SK-N-MC (cell line): Measurements from ENCODE around the gene DHRS9.

ENCODE experiments used
- DNase-seq: peaks from one replicate; pipeline ENCODE4 v3.0.0-alpha.2; 2011; ENCODE audit warnings: low read depth, low spot score
- H3K27ac ChIP-seq: fragments of 200-600 bp; sonication (generic); 2 replicates; pipeline ENCODE4 v1.5.1; 2016; ENCODE audit warnings: mixed run types
- H3K36me3 ChIP-seq: fragments of 200-600 bp; sonication (generic); 2 replicates; pipeline ENCODE4 v1.6.1; 2017; ENCODE audit warnings: antibody characterized with exemption, low read length, mixed read lengths; ENCODE audit not compliant: insufficient read depth
- H3K4me3 ChIP-seq: fragments of 200-600 bp; sonication (generic); 2 replicates; pipeline ENCODE4 v1.5.1; 2016
- H3K9ac ChIP-seq: fragments of 200-600 bp; sonication (generic); 2 replicates; pipeline ENCODE4 v1.8.0; 2017; ENCODE audit warnings: mixed run types, mixed read lengths; ENCODE audit not compliant: insufficient read length
- H3K9me3 ChIP-seq: fragments of 200-600 bp; sonication (generic); 2 replicates; pipeline ENCODE4 v1.6.1; 2017; ENCODE audit warnings: low read depth, mild to moderate bottlenecking, antibody characterized with exemption, low read length, moderate library complexity, mixed read lengths
- EZH2 ChIP-seq: fragments of 200-600 bp; sonication (generic); IDR thresholded peaks from one replicate; pipeline ENCODE4 v1.6.1; 2017; ENCODE audit warnings: antibody characterized with exemption
- FOXP2 ChIP-seq: optimal IDR thresholded peaks from 2 replicates; pipeline ENCODE3; 2011; ENCODE audit warnings: mild to moderate bottlenecking, moderate library complexity; ENCODE audit not compliant: insufficient read depth; ENCODE audit errors: extremely low read length, control extremely low read depth
- POLR2AphosphoS5 ChIP-seq: IDR thresholded peaks from 2 replicates; pipeline ENCODE4 v1.6.1; 2012; ENCODE audit warnings: mild to moderate bottlenecking, low read depth, low read length, borderline replicate concordance

DHRS9 gene

GRCh38 chr2:169087757-169088379 is 18.5 kb downstream of the DHRS9 start:
- no peak for TF ChIP-seq EZH2
- no peak for TF ChIP-seq FOXP2
- no peak for TF ChIP-seq POLR2AphosphoS5
- Histone ChIP-seq H3K36me3 (no peaks in the 10 kb centered on the region), H3K9me3 (no peaks in the 10 kb centered on the region), H3K4me3 (no peak overlapping the region), H3K9ac (no peak overlapping the region), H3K27ac (no peak overlapping the region)
- no peak for DNase-seq

GRCh38 chr2:169089182-169089581 is 19.8 kb downstream of the DHRS9 start:
- Histone ChIP-seq H3K9ac (no peak overlapping the region), H3K4me3 (no peak overlapping the region), H3K36me3 (no peaks in the 10 kb centered on the region), H3K27ac (no peak overlapping the region), H3K9me3 (no peaks in the 10 kb centered on the region)
- DNase-seq, result no peak
- TF ChIP-seq POLR2AphosphoS5 (no peak), FOXP2 (no peak), EZH2 (no peak)

GRCh38 chr2:169090133-169090820 is 20.9 kb downstream of the DHRS9 start:
- TF ChIP-seq EZH2 (no peak), POLR2AphosphoS5 (no peak), FOXP2 (no peak)
- no peak overlapping the region for H3K9ac ChIP-seq
- no peaks in the 10 kb centered on the region for H3K9me3 ChIP-seq
- DNase-seq, result no peak
- H3K36me3 ChIP-seq, result no peaks in the 10 kb centered on the region
- no peak overlapping the region for H3K27ac ChIP-seq
- H3K4me3 ChIP-seq, result no peak overlapping the region

GRCh38 chr2:169091256-169091655 is 21.9 kb downstream of the DHRS9 start:
- no peak for DNase-seq
- Histone ChIP-seq H3K36me3 (no peaks in the 10 kb centered on the region), H3K9ac (no peak overlapping the region), H3K9me3 (no peaks in the 10 kb centered on the region), H3K27ac (no peak overlapping the region), H3K4me3 (no peak overlapping the region)
- TF ChIP-seq EZH2 (no peak), POLR2AphosphoS5 (no peak), FOXP2 (no peak)

GRCh38 chr2:169091761-169092519 is 22.6 kb downstream of the DHRS9 start:
- Histone ChIP-seq H3K4me3 (no peak overlapping the region), H3K9ac (no peak overlapping the region), H3K27ac (no peak overlapping the region), H3K36me3 (no peaks in the 10 kb centered on the region), H3K9me3 (no peaks in the 10 kb centered on the region)
- no peak for DNase-seq
- TF ChIP-seq POLR2AphosphoS5 (no peak), EZH2 (no peak), FOXP2 (no peak)

- Histone ChIP-seq H3K9me3 (no peaks in the 10 kb centered on the region), H3K4me3 (no peak overlapping the region), H3K36me3 (no peaks in the 10 kb centered on the region), H3K27ac (no peak overlapping the region), H3K9ac (no peak overlapping the region)
- no peak for TF ChIP-seq POLR2AphosphoS5
- TF ChIP-seq EZH2, result no peak
- TF ChIP-seq FOXP2, result no peak
- no peak for DNase-seq
Measured at GRCh38 chr2:169093535-169093934, 24.2 kb downstream of the DHRS9 start.

GRCh38 chr2:169094676-169095075 is 25.3 kb downstream of the DHRS9 start:
- TF ChIP-seq FOXP2 (no peak), EZH2 (no peak), POLR2AphosphoS5 (no peak)
- no peaks in the 10 kb centered on the region for H3K9me3 ChIP-seq
- DNase-seq, result no peak
- H3K27ac ChIP-seq, result no peak overlapping the region
- no peak overlapping the region for H3K9ac ChIP-seq
- no peaks in the 10 kb centered on the region for H3K36me3 ChIP-seq
- H3K4me3 ChIP-seq, result no peak overlapping the region

- DNase-seq, result no peak
- Histone ChIP-seq H3K9me3 (no peaks in the 10 kb centered on the region), H3K27ac (no peak overlapping the region), H3K4me3 (no peak overlapping the region), H3K36me3 (no peaks in the 10 kb centered on the region), H3K9ac (no peak overlapping the region)
- TF ChIP-seq POLR2AphosphoS5, result no peak
- TF ChIP-seq FOXP2, result no peak
- TF ChIP-seq EZH2, result no peak
Measured at GRCh38 chr2:169095621-169096105, 26.3 kb downstream of the DHRS9 start.
